ENCODE results near the gene P2RX2. TPM values are rescaled to one million over a fixed set of nuclear protein-coding genes. Genes with fewer than 3 reads are reported as not detected.

Gene P2RX2
- total RNA-seq, 2 experiments from 2014 or later = not detected

GRCh38 chr12:132588821-132589669 lies 29.5 kb upstream of the P2RX2 start:
- Histone ChIP-seq H3K9me3 (ENCODE audit: low read length) (no peaks in the 10 kb centered on the region), H3K36me3 (ENCODE audit: insufficient read depth, low read length) (no peaks in the 10 kb centered on the region), H3K4me1 (ENCODE audit: insufficient read depth, low read length, poor library complexity, severe bottlenecking) (no peaks in the 10 kb centered on the region), H3K4me2 (ENCODE audit: low read length) (no peak overlapping the region), H3K9me2 (ENCODE audit: insufficient read depth, low read length) (no peaks in the 10 kb centered on the region), H3K79me2 (ENCODE audit: insufficient read depth, low read depth, low read length) (no peaks in the 10 kb centered on the region), H3K27ac (ENCODE audit: low read depth, low read length, poor library complexity, severe bottlenecking) (no peak overlapping the region), H3K4me3 (ENCODE audit: low read depth, low read length, poor library complexity, severe bottlenecking) (no peak overlapping the region), H2AFZ (ENCODE audit: low read length) (no peak overlapping the region), H4K20me1 (ENCODE audit: insufficient read depth, low read length) (no peaks in the 10 kb centered on the region)
- TF ChIP-seq EZH2phosphoT487 (IDR thresholded peaks at IDR 0.05; ENCODE audit: borderline replicate concordance, low read depth, low read length) = no peak
- TF ChIP-seq CTCF (conservative IDR thresholded peaks at IDR 0.05; ENCODE audit: low read length) = no peak
- BruUV-seq (replicated peaks) = no TSS peak
- CTCF ChIA-PET (ENCODE audit: unreplicated experiment) = no interaction called here
- POLR2A ChIA-PET = interaction anchor here (0.6 kb wide), 1 partner anchor 44 kb away, joined by 6 read pairs; no protein-coding TSS in a partner anchor
- intact Hi-C loops (cut with micrococcal nuclease; ENCODE audit: unreplicated experiment) = no loop called here
- DNase-seq (ENCODE audit: low spot score) = no peak

- H3K9me2 ChIP-seq (ENCODE audit: insufficient read depth, low read length) = no peaks in the 10 kb centered on the region
Observed at GRCh38 chr12:132591107-132591935, 27.3 kb upstream of the P2RX2 start.

More at GRCh38 chr12:132591107-132591935, 27.3 kb upstream of the P2RX2 start:
- Histone ChIP-seq H3K4me1 (ENCODE audit: insufficient read depth, low read length, poor library complexity, severe bottlenecking) (no peaks in the 10 kb centered on the region), H4K20me1 (ENCODE audit: insufficient read depth, low read length) (no peaks in the 10 kb centered on the region), H3K27ac (ENCODE audit: low read depth, low read length, poor library complexity, severe bottlenecking) (no peak overlapping the region), H3K4me3 (ENCODE audit: low read depth, low read length, poor library complexity, severe bottlenecking) (no peak overlapping the region), H3K4me2 (ENCODE audit: low read length) (no peak overlapping the region), H3K36me3 (ENCODE audit: insufficient read depth, low read length) (no peaks in the 10 kb centered on the region), H3K9me3 (ENCODE audit: low read length) (no peaks in the 10 kb centered on the region), H3K79me2 (ENCODE audit: insufficient read depth, low read depth, low read length) (no peaks in the 10 kb centered on the region), H2AFZ (ENCODE audit: low read length) (no peak overlapping the region)
- ChIA-PET POLR2A (interaction anchor here (0.6 kb wide), 1 partner anchor 109 kb away, joined by 4 read pairs; no protein-coding TSS in a partner anchor), CTCF (ENCODE audit: unreplicated experiment) (no interaction called here)
- BruUV-seq (replicated peaks) = no TSS peak
- intact Hi-C loops (cut with micrococcal nuclease; ENCODE audit: unreplicated experiment) = no loop called here
- TF ChIP-seq EZH2phosphoT487 (IDR thresholded peaks at IDR 0.05; ENCODE audit: borderline replicate concordance, low read depth, low read length) = no peak
- TF ChIP-seq CTCF (conservative IDR thresholded peaks at IDR 0.05; ENCODE audit: low read length) = no peak
- no peak for DNase-seq (ENCODE audit: low spot score)

Data from OCI-LY7 (cell line).